Left cardiac atrium (tissue), 4 donors: ENCODE measurements around the gene UGT1A10. TPM values are rescaled to one million over a fixed set of nuclear protein-coding genes. Genes with fewer than 3 reads are reported as not detected.

ENCODE experiments used
- ATAC-seq, 2 donors: fragments of 200-7000 bp; cut with Tn5 transposase; one replicate each; pipeline ENCODE4 v1.9.1; 2020; ENCODE audit warnings: mild to moderate bottlenecking in 2 of 2, moderate library complexity in 2 of 2
- DNase-seq: peaks from one replicate; pipeline ENCODE4 v3.0.0-alpha.2; 2020
- intact Hi-C, 2 donors: fragments of 100-400 bp; cut with DNase I; formaldehyde crosslinking; loops; one replicate each; pipeline versions ENCODE4 v1.14.1 to v1.15.1; 2022 to 2023
- total RNA-seq, 2 donors: library from RNA; stranded (reverse); fragmentation: NEBNext Ultra II Directional; extraction: Animal tissue kit (Norgen Biotek cat#: 25700); gene quantifications; one replicate each; pipeline ENCODE4 v1.2.1, GENCODE V29; 2021
- donor health status: DM: no; HTN: yes; CAD: no.
- donor health status: DM: no; HTN: yes; CAD: no; lungs with severe emphysema.
- donor health status: DM: yes; HTN: yes; CAD: no.
- donor health status: Dilated cardiomyopathy.

UGT1A10 gene
- total RNA-seq, 2 donors from 2014 or later: not detected

- intact Hi-C loops: no loop called here
- DNase-seq: no peak
- ATAC-seq: no peak
Observed at GRCh38 chr2:233796254-233796653, 160.0 kb downstream of the UGT1A10 start.

GRCh38 chr2:233798335-233799086 lies 162.3 kb downstream of the UGT1A10 start:
- DNase-seq (no peak), ATAC-seq (no peak)
- intact Hi-C loops: no loop called here

- no peak for ATAC-seq
- DNase-seq: no peak
- intact Hi-C loops: no loop called here
Observed at GRCh38 chr2:233799087-233799665, 162.9 kb downstream of the UGT1A10 start.

- DNase-seq (no peak), ATAC-seq (no peak)
- intact Hi-C loops: no loop called here
Observed at GRCh38 chr2:233799716-233800115, 163.5 kb downstream of the UGT1A10 start.

- DNase-seq: no peak
- ATAC-seq: no peak
- intact Hi-C loops: no loop called here
Observed at GRCh38 chr2:233800208-233800607, 164.0 kb downstream of the UGT1A10 start.

GRCh38 chr2:233801357-233802131 lies 165.3 kb downstream of the UGT1A10 start:
- no peak for ATAC-seq
- intact Hi-C loops: no loop called here
- no peak for DNase-seq

- DNase-seq: no peak
- no peak for ATAC-seq
- intact Hi-C loops: no loop called here
Observed at GRCh38 chr2:233802132-233802815, 166.0 kb downstream of the UGT1A10 start.

GRCh38 chr2:233803292-233803911 lies 167.2 kb downstream of the UGT1A10 start:
- DNase-seq: no peak
- intact Hi-C loops: no loop called here
- ATAC-seq: no peak

GRCh38 chr2:233803994-233804393 lies 167.7 kb downstream of the UGT1A10 start:
- no peak for ATAC-seq
- intact Hi-C loops: no loop called here
- no peak for DNase-seq

- intact Hi-C loops: no loop called here
- no peak for ATAC-seq
- DNase-seq: no peak
Observed at GRCh38 chr2:233807215-233807865, 171.1 kb downstream of the UGT1A10 start.

- ATAC-seq: no peak
- intact Hi-C loops: no loop called here
- no peak for DNase-seq
Observed at GRCh38 chr2:233807966-233808935, 172.0 kb downstream of the UGT1A10 start.

GRCh38 chr2:233810385-233810784 lies 174.1 kb downstream of the UGT1A10 start:
- no peak for DNase-seq
- no peak for ATAC-seq
- intact Hi-C loops: no loop called here

- ATAC-seq (no peak), DNase-seq (no peak)
- intact Hi-C loops: no loop called here
Observed at GRCh38 chr2:233811087-233811486, 174.8 kb downstream of the UGT1A10 start.

- ATAC-seq: no peak
- intact Hi-C loops: no loop called here
- DNase-seq: no peak
Observed at GRCh38 chr2:233811732-233812131, 175.5 kb downstream of the UGT1A10 start.

GRCh38 chr2:233813236-233814055 lies 177.2 kb downstream of the UGT1A10 start:
- ATAC-seq (no peak), DNase-seq (no peak)
- intact Hi-C loops: no loop called here

- DNase-seq: no peak
- ATAC-seq: no peak
- intact Hi-C loops: no loop called here
Observed at GRCh38 chr2:233814056-233814835, 178.0 kb downstream of the UGT1A10 start.
